PC-3 (cell line): ENCODE data around the gene RABAC1.

Source experiments
- CTCF ChIP-seq: fragments of 300-600 bp; sonication (generic); conservative IDR thresholded peaks from 2 replicates; pipeline ENCODE4 v1.5.1; 2017; ENCODE audit warnings: antibody characterized with exemption, low read depth, mild to moderate bottlenecking, low read length
- EZH2 ChIP-seq: fragments of 300-600 bp; sonication (generic); IDR thresholded peaks from one replicate; pipeline ENCODE4 v1.6.1; 2017; ENCODE audit warnings: antibody characterized with exemption, mild to moderate bottlenecking, low read length; ENCODE audit not compliant: unreplicated experiment
- EZH2phosphoT487 ChIP-seq: fragments of 300-600 bp; sonication (generic); IDR thresholded peaks from 2 replicates; pipeline ENCODE4 v1.6.1; 2018; ENCODE audit warnings: mild to moderate bottlenecking, antibody characterized with exemption, low read length, borderline replicate concordance

- no peak for TF ChIP-seq CTCF
- TF ChIP-seq EZH2: no peak
- TF ChIP-seq EZH2phosphoT487: no peak
Observed at GRCh38 chr19:41999878-42000208, 40.7 kb upstream of the RABAC1 start.
